ENCODE results near the gene CGB8. TPM values are rescaled to one million over a fixed set of nuclear protein-coding genes. Genes with fewer than 3 reads are reported as not detected.

Gene CGB8
- total RNA-seq, 2 donors from 2014 or later: not detected

- no peak for TF ChIP-seq CTCF (conservative IDR thresholded peaks at IDR 0.05)
- H3K4me3 ChIP-seq (ENCODE audit: low read length): no peak overlapping the region
- H3K27me3 Mint-ChIP-seq (ENCODE audit: insufficient read depth): peaks cover 89% of the 10 kb centered on the region
- H3K4me3 Mint-ChIP-seq: no peak overlapping the region
- WGBS, 2 experiments (ENCODE audit: insufficient coverage in 1 of 2, insufficient read length in 1 of 2): 86 to 90% methylated on average over 1 to 9 of the region's 9 CpGs
- H3K27ac ChIP-seq (ENCODE audit: low read depth, low read length): no peak overlapping the region
- peaks cover 10% of the 10 kb centered on the region for H3K9me3 Mint-ChIP-seq
- peaks cover 75% of the 10 kb centered on the region for H3K27me3 ChIP-seq (ENCODE audit: control insufficient read depth, insufficient read depth, low read length, poor library complexity, severe bottlenecking)
- H3K27ac Mint-ChIP-seq: no peak overlapping the region
- DNase-seq: no peak
- H3K9me3 ChIP-seq (ENCODE audit: control insufficient read depth, low read length): no peaks in the 10 kb centered on the region
- H3K4me1 ChIP-seq (ENCODE audit: control insufficient read depth, insufficient read depth, low read length): no peaks in the 10 kb centered on the region
- H3K9ac ChIP-seq (ENCODE audit: extremely low read depth, low read length, poor library complexity, severe bottlenecking): no peak overlapping the region
- peaks cover 4% of the 10 kb centered on the region for H3K4me1 Mint-ChIP-seq
- H3K36me3 ChIP-seq (ENCODE audit: control insufficient read depth, insufficient read depth, low read length): no peaks in the 10 kb centered on the region
- peaks cover 2% of the 10 kb centered on the region for H3K36me3 Mint-ChIP-seq (ENCODE audit: low read depth)
Observed at GRCh38 chr19:49069026-49069425, 20.1 kb upstream of the CGB8 start.

GRCh38 chr19:49067554-49067953 is 18.6 kb upstream of the CGB8 start:
- Mint-ChIP-seq H3K36me3 (ENCODE audit: low read depth) (peaks cover 2% of the 10 kb centered on the region), H3K27me3 (ENCODE audit: insufficient read depth) (peaks cover 82% of the 10 kb centered on the region), H3K4me1 (peaks cover 4% of the 10 kb centered on the region), H3K9me3 (peaks cover 9% of the 10 kb centered on the region), H3K27ac (no peak overlapping the region), H3K4me3 (no peak overlapping the region)
- Histone ChIP-seq H3K27me3 (ENCODE audit: control insufficient read depth, insufficient read depth, low read length, poor library complexity, severe bottlenecking) (peaks cover 60% of the 10 kb centered on the region), H3K4me3 (ENCODE audit: low read length) (no peak overlapping the region), H3K9me3 (ENCODE audit: control insufficient read depth, low read length) (no peaks in the 10 kb centered on the region), H3K9ac (ENCODE audit: extremely low read depth, low read length, poor library complexity, severe bottlenecking) (no peak overlapping the region), H3K27ac (ENCODE audit: low read depth, low read length) (no peak overlapping the region), H3K4me1 (ENCODE audit: control insufficient read depth, insufficient read depth, low read length) (no peaks in the 10 kb centered on the region), H3K36me3 (ENCODE audit: control insufficient read depth, insufficient read depth, low read length) (no peaks in the 10 kb centered on the region)
- no peak for TF ChIP-seq CTCF (conservative IDR thresholded peaks at IDR 0.05)
- 87% methylated on average over 3 of the region's 3 CpGs; no CpG with 5 or more reads in 1 of the 2 experiments for WGBS, 2 experiments (ENCODE audit: insufficient coverage in 1 of 2, insufficient read length in 1 of 2)
- DNase-seq: no peak

GRCh38 chr19:49065905-49066512 is 17.1 kb upstream of the CGB8 start:
- Mint-ChIP-seq H3K9me3 (peaks cover 4% of the 10 kb centered on the region), H3K27ac (no peak overlapping the region), H3K27me3 (ENCODE audit: insufficient read depth) (peaks cover 82% of the 10 kb centered on the region), H3K36me3 (ENCODE audit: low read depth) (peaks cover 2% of the 10 kb centered on the region), H3K4me1 (peaks cover 4% of the 10 kb centered on the region), H3K4me3 (peak overlapping the region; percentile 24)
- H3K9me3 ChIP-seq (ENCODE audit: control insufficient read depth, low read length): no peaks in the 10 kb centered on the region
- H3K36me3 ChIP-seq (ENCODE audit: control insufficient read depth, insufficient read depth, low read length): no peaks in the 10 kb centered on the region
- no peak overlapping the region for H3K9ac ChIP-seq (ENCODE audit: extremely low read depth, low read length, poor library complexity, severe bottlenecking)
- no peak for TF ChIP-seq CTCF (conservative IDR thresholded peaks at IDR 0.05)
- peak; percentile 57 for DNase-seq
- H3K27me3 ChIP-seq (ENCODE audit: control insufficient read depth, insufficient read depth, low read length, poor library complexity, severe bottlenecking): peaks cover 46% of the 10 kb centered on the region
- H3K27ac ChIP-seq (ENCODE audit: low read depth, low read length): no peak overlapping the region
- no peak overlapping the region for H3K4me3 ChIP-seq (ENCODE audit: low read length)
- no peaks in the 10 kb centered on the region for H3K4me1 ChIP-seq (ENCODE audit: control insufficient read depth, insufficient read depth, low read length)
- 70 to 78% methylated on average over 2 to 9 of the region's 13 CpGs for WGBS, 2 experiments (ENCODE audit: insufficient coverage in 1 of 2, insufficient read length in 1 of 2)
